Subcutaneous adipose tissue (tissue), 4 donors: ENCODE results near the gene CST9. TPM values are rescaled to one million over a fixed set of nuclear protein-coding genes. Genes with fewer than 3 reads are reported as not detected.

Source experiments
- total RNA-seq, 4 donors: library from RNA; depleted of rRNA; stranded (reverse); fragments of >200 nt; gene quantifications; one replicate each; pipeline ENCODE4 v1.1.0, GENCODE V29; 2016
- TF ChIP-seq, protein P1 (sequence below): fragments of 450-650 bp; IDR thresholded peaks from one replicate; pipeline ENCODE4 v1.5.1; 2016; ENCODE audit warnings: low read depth, mild to moderate bottlenecking, control low read depth, antibody characterized with exemption, moderate library complexity

The CST9 gene
- total RNA-seq, 4 donors from 2014 or later: not detected

DNA sequence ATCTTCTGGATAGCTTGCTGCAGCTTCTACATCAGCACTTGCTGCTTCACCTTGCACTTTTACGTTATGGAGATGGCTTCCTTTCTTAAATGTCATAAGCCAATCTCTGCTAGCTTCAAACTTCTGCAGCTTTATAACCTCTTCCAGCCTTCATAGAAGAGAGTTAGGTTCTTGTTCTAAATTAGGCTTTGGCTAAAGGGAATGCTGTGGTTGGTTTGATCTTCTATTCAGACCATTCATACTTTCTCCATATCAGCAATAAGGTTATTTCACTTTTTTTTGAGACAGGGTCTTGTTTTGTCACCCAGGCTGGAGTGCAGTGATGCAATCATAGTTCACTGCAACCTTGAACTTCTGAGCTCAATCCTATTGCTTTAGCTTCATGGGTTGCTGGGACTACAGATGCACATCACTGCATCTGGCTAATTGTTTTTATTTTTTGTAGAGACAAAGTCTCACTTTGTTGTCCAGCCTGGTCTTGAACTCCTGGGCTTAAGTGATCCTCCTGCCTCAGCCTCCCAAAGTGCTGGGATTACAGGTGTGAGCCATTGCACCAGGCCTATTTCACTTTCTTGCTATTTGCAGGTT is 44.2 kb upstream of the CST9 start:
- TF ChIP-seq, protein P1, sequence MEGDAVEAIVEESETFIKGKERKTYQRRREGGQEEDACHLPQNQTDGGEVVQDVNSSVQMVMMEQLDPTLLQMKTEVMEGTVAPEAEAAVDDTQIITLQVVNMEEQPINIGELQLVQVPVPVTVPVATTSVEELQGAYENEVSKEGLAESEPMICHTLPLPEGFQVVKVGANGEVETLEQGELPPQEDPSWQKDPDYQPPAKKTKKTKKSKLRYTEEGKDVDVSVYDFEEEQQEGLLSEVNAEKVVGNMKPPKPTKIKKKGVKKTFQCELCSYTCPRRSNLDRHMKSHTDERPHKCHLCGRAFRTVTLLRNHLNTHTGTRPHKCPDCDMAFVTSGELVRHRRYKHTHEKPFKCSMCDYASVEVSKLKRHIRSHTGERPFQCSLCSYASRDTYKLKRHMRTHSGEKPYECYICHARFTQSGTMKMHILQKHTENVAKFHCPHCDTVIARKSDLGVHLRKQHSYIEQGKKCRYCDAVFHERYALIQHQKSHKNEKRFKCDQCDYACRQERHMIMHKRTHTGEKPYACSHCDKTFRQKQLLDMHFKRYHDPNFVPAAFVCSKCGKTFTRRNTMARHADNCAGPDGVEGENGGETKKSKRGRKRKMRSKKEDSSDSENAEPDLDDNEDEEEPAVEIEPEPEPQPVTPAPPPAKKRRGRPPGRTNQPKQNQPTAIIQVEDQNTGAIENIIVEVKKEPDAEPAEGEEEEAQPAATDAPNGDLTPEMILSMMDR: no peak

DNA sequence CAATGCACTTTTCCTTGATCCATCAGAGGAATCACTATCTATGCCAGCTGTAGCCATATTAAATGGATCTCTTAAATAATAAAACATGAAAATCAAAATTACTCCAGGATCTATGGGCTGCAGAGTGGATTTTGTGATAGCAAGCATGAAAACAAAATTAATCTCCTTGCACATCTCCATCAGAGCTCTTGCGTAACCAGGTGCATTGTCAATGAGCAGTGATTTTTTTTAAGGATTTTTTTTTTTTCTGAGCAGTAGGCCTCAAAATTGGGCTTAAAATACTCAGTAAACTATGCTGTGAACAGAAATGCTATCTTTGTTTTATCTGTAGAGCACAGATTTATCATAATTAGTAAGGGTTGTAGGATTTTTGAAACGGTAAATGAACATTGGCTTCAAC is 43.5 kb upstream of the CST9 start:
- TF ChIP-seq, protein P1: no peak

DNA sequence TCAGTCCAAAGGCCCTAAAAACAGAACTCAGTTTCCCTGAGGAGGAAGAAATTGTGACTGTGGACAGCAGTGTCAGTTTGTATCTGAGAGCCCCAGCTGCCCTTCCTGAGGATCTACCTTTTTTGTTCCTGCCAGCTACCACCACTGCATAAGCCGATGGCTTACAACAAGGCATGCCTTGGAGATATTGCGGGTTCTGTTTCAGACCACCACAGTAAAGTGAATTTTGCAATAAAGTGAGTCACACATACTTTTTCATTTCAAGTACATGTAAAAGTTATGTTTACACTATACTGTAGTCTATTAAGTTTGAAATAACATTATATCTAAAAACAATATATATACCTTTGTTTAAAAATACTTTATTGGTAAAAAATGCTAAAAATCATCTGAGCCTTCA is 41.6 kb upstream of the CST9 start:
- TF ChIP-seq, protein P1: no peak

DNA sequence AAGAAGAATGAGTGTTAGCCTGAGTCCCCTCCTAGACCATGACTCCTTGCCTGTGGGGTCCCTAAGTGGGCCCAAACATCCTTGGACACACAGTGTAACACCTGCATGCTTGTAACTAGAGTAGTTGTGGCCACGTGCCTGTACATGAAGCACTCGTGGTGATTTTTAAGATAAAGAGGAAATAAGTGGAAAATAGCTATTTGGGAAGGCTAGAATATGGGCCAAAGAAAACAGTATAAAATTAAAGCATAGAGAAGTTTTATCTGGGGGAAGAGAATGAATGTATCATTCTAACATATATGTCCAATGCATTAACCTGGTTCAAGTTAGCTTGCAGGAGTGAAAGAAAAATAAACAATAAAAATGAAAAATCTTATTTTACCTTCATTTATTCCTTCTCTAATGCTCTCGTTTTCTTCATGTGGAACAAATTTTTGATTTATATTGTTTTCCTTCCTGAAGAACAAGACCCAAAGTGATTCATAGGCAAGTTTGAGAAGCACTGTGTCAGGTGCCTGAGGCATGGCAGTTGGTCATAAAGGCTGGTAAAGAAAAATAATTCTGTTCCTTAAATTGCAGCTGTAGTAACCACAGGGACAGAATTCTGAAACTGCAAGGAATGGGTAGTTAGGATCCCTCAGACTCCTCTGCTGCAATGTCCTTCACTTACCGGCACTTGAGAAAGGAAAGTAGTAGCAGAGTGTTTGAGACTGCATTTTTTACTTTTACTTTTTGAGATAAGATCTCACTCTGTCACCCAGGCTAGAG is 40.6 kb upstream of the CST9 start:
- TF ChIP-seq, protein P1: no peak

DNA sequence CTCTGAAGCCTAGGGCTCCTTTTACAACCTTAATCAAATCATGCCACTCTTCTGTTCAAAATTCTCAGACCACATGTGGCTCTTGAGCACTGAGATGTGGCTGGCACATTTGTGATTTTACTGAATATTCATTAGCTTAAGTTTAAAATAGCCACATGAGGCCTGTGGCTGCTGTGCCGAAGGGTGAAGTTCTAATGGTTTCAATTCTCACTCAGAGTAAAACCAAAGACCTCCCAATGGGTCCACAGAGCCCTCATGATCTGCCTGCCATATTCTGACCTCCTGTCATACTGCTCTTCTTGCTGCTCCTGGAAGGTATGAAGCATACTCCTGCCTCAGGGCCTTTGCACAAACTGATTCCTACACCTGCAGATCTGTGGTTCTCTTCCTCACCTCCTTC is 39.9 kb upstream of the CST9 start:
- TF ChIP-seq, protein P1: no peak

DNA sequence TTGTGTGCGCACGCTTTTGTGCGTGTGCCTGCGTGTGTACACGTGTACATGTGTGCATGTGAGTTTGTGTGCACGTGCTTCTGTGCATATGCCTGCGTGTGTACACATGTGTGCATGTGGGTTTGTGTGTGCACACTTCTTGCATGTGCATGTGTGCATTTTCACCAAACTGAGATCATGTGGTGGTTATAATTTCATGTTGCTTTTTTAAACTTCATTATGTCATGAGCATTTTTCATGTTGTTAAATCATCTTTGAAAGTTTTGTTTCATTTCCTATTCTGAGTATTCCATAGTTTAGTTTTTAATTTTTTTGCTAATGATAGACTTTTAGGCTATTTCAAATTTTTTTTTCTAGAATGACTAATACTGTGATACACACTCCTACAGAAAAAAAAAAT is 38.4 kb upstream of the CST9 start:
- TF ChIP-seq, protein P1: no peak

DNA sequence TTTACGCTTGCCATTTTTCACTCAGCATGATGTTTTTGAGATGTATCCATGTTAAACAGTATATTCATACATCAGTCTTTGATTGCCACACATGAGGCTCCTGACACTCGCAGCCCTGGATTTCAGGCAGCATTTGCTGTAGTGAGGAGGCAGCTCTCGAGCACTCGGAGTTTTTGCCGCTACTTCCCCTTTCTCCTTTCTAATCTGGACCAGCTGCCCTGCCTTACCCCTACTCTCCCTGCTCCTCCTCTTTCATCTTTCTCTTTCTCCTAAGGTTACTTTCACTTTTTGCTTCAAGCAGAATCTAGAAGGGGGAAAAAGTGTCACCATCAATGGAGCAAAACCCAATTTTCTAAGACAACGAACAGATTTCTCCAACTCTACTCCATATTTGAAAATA is 37.9 kb upstream of the CST9 start:
- TF ChIP-seq, protein P1: no peak
